Hematopoietic multipotent progenitor cell treated with erythropoietin and hydrocortisone succinate and interleukin-3 and kit ligand, for 15 days (in vitro differentiated cells): ENCODE measurements around the gene SRXN1.
"Not testable (repeated sequence)": the region's sequence is repeated elsewhere in the genome, so short reads cannot be mapped to it uniquely, and the experiment has no call there.

ENCODE experiments used
- DNase-seq: peaks from one replicate; pipeline ENCODE4 v3.0.0-alpha.2; 2015; ENCODE audit warnings: low spot score

SRXN1 gene

DNA sequence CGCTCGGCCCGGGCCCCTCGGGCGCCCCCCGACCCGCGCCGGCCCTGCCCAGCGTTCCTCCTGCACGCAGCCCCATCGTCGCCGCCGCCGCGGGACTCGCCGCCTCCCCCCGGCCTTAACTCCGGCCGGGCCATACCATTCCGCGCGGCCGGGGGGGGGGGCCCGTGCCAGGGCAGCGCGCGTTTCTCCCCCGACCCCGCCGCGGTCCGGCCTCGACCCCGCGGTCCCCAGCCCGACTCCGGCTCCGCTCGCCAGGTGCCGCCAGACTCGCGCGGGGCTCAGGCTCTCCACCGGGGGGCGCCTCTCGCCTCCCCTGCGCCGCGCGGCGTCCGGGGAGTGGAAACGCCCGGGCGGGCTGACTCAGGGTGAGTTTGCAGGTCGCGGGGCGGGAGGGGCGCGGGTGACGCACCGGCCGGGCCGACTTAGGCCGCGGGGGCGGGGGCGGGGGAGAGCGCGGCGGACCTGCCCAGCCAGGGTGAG, at the start of gene SRXN1:
TSS of gene SRXN1 (minus strand) at position 91 of the 480 bp plus-strand sequence. CDS start at position 76, 15 bp downstream.
- peak; percentile 97 for DNase-seq

- no peak for DNase-seq
Observed at GRCh38 chr20:701401-702129, 48.6 kb upstream of the SRXN1 start.

GRCh38 chr20:699811-700338, 46.9 kb upstream of the SRXN1 start:
- DNase-seq: no peak

- no peak for DNase-seq
Observed at GRCh38 chr20:699342-699741, 46.3 kb upstream of the SRXN1 start.

- no peak for DNase-seq
Observed at GRCh38 chr20:698276-698675, 45.3 kb upstream of the SRXN1 start.

- no peak for DNase-seq
Observed at GRCh38 chr20:697826-698225, 44.8 kb upstream of the SRXN1 start.

DNA sequence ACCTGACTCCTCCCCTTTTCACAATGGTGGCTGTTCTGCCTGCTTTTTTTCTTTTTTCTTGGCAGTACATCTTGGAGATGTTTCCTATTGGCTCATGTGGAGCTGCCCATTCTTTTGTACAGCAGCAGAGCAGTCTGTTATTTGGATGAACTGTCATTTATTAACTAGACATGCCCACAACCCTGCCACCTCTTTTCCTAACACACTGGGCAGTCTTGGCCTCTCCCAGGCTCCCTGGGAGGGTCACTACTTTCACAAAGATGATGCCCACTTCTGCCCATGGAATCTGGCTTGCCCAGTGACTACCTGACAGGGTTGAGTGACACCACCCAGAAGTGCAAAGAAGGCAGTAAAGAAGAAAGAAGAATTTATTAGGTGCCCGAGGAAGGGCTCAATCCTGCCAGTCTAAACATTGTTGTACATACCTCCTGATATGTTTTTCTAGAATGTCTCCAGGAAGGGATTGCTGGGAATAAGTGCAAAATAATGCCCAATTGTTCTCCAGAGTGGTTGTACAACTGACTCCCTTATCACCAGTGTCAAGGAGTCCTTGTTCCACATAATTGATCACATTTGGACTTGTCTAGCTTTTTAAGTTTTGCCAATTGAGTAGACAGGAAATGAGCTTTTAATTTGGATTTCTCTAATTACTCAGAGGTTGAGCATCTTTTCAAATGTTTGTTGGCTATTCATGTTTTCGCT, 42.3 kb upstream of the SRXN1 start:
- DNase-seq: no peak

- DNase-seq: no peak
Observed at GRCh38 chr20:694496-694895, 41.5 kb upstream of the SRXN1 start.

GRCh38 chr20:693786-694185, 40.8 kb upstream of the SRXN1 start:
- DNase-seq: not testable (repeated sequence)

- no peak for DNase-seq
Observed at GRCh38 chr20:692044-692443, 39.0 kb upstream of the SRXN1 start.

DNA sequence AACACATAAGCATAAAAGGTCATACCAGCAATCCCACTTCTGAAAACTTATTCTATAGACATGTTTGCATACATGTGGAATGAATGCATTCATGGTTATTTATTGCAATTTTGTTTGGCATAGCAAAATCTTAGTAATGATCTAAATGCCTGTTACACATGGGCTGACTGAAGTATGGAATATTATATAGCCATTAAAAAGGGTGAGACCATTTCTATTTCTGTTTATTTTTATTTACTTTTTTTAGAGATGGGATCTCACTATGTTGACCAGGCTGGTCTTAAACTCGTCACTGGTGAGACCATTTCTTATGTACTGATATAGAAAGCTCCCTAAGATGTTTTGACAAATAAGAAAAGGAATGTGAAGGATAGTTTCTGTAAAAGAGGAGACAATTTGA, 36.9 kb upstream of the SRXN1 start:
- no peak for DNase-seq

- no peak for DNase-seq
Observed at GRCh38 chr20:689348-689747, 36.3 kb upstream of the SRXN1 start.

DNA sequence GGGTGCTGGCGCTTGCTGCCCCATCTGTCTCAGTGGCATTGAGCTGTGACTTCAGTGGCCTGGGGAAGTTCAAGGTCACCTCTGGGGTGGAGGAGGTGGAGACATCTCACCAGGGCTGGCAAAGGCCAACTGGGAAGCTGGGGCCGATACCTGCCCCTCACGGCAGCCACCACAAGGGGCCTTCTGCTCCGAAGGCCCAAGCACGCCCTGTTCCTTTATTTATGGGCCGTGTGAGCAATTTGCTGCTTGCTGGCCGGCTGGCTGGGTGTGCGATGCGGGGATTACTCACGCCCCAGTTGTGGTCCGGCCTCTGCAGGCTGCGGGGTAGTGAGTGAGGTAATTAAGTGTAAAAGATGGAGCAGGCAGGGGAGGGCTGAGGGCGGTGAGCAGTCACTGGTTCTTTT, 35.8 kb upstream of the SRXN1 start:
- no peak for DNase-seq

DNA sequence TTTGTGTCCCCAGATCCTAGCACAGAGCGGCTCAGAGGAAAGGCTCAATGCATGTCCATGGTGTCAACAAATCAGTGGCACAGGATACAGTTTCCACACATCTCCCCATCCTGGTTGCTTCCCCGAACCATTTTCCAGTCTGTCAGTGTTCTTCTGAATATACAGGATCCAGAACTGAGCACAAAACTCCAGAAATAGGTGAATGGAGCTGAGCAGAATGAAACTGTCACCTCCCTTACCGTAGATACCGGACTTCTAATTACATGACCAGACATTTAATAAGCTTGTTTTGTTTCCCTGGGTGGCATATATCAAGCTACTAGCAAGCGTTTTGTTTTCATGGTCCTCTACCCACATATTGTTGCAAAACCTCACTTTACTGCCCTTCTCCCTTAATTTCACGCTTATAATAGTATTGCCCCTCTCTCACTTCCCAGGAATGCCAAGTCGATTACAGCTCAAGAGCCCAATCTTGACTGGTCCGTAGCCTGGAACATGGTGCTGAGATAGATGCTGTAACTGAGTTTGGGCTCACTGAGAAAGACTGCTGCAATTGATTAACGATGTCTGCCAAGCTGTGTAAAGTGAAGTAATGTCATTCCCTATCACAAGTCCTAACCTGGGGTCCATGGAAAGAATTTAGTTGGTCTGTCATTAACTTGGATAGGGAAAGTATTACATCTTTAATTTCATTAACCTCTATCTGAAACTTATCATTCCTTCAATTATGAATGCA, 34.6 kb upstream of the SRXN1 start:
- no peak for DNase-seq

GRCh38 chr20:684676-685319, 31.8 kb upstream of the SRXN1 start:
- no peak for DNase-seq

DNA sequence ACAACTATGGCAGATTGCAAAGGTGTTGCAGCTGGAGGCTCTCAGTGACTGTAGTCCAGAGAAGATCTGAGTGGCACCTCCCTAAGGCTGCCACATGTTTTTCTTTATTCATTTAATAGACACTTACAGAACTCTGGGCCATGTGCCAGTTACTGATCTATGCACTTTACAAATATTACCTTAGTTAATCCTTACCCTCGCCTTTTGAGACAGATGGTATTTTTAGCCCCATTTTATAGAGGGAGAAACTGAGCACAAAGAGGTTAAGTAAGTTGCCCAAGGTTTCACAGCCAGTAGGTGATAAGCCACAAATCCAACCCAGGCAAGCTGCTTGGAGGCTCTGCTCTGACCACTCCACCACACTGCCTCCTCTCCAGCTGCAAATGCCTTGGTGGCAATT, 29.1 kb upstream of the SRXN1 start:
- no peak for DNase-seq

- DNase-seq: no peak
Observed at GRCh38 chr20:680638-681187, 27.7 kb upstream of the SRXN1 start.

DNA sequence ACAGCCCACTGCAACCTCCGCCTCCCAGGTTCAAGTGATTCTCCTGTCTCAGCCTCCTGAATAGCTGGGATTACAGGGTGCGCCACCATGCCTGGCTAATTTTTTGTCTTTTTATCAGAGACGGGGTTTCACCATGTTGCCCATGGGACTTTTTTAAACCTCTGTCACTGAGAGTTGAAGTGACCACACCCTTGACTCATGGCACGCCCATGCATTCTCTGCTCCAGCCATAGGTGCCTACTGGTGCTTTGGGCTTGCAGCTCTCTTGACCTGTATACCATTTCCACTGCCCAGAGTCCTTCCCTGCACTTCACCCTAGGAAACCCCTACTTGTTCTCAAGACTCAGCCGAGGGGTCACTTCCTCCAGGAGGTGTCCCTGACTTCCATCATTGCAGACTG, 25.0 kb upstream of the SRXN1 start:
- DNase-seq: no peak

GRCh38 chr20:676967-677366, 24.0 kb upstream of the SRXN1 start:
- no peak for DNase-seq

DNA sequence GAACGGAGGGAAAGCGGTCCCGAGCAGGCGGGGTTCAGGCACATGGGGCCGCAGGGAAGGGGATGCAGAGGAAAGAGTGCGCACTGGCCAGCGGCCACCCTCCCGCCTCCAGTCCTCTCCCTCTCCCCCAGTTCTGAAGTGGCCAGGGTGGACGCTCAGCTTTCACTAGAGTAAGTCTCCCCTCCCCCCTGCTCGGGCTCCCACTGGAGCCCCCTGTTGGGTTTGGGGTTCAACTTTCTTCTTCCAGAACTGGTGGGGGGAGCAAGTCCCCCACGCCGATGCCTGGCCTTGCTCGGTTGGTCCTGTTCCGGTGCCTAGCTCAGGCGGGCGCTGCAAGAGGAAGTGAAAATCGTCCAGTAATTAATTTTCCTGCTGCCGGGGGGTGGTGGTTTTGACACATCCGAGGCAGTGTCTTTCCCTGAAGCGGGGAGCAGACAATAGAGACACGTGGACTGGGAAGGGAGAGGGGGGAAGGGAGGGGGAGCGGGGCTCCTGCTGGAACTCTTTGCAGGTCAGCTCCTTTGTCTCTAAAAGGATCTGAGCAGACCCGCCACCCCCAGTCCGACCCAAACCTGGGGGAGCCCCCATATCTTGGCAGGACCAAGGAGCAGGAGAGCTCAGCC, 23.4 kb upstream of the SRXN1 start:
- DNase-seq: no peak
